Measurements from ENCODE around the gene PLEKHF1. TPM values are rescaled to one million over a fixed set of nuclear protein-coding genes. Genes with fewer than 3 reads are reported as not detected.
"Not testable (repeated sequence)": the region's sequence is repeated elsewhere in the genome, so short reads cannot be mapped to it uniquely, and the experiment has no call there.

Gene PLEKHF1
- total and polyA plus RNA-seq, 7 donors, result 5.1 to 119 (median 60.2) TPM

DNA sequence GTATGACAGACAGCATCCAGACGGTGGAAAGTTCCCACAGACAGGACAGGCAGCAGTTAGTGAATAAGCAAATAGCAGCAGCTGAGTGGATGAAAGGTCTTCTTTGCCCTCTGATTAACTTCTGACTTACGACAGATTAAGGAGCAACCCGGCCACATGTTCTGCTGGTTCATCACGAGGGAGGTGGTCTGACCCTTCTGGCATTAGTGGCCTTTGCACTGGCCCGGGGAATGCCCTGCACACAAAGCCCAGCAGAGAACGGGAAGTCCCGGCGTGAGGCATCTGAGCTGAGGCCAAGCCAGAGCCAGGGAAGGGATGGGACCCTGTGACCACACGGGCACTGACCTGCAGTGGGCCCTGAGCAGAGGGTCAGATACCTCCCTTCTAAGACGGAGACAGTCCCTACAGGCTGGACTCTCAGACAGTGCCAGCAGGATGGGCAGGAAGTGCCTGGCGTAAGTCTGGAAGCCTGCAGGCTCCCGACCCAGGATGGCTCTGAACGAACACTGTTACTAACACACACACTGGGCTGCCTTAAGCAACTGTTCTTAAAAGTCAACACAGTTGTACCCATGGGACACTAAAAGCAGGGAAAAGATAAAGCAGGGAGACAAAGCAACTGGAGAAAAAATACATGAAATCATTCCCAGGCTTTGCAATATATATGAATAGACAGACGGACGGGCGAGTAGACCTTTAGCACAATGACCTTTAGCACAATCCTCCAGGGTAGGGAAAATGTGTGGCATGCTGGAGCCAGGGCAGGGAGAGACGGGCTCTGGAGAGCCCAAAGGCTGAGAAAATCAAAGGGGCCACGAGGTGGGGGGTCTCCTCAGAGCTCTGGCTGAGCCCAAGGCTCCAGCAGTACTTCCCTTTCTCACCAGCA, 43.5 kb downstream of the PLEKHF1 start:
- peak overlapping the region; percentile 6 for H3K4me3 ChIP-seq
- DNase-seq (peak; percentile 45 to 80), ATAC-seq (peak; percentile 72 to 92 (median 82))
- 32 to 46% (median 35%) methylated on average over 18 of the region's 18 CpGs for WGBS, 3 donors
- H3K27me3 ChIP-seq (ENCODE audit: insufficient read depth in 3 of 3, low read length in 2 of 3), result no peaks in the 10 kb centered on the region
- intact Hi-C loops (cut with DNase I), result no loop called here
- peaks cover 30% of the 10 kb centered on the region for H3K4me1 ChIP-seq
- peak overlapping the region; percentile 67 for H3K27ac ChIP-seq
- TF ChIP-seq, protein P1, sequence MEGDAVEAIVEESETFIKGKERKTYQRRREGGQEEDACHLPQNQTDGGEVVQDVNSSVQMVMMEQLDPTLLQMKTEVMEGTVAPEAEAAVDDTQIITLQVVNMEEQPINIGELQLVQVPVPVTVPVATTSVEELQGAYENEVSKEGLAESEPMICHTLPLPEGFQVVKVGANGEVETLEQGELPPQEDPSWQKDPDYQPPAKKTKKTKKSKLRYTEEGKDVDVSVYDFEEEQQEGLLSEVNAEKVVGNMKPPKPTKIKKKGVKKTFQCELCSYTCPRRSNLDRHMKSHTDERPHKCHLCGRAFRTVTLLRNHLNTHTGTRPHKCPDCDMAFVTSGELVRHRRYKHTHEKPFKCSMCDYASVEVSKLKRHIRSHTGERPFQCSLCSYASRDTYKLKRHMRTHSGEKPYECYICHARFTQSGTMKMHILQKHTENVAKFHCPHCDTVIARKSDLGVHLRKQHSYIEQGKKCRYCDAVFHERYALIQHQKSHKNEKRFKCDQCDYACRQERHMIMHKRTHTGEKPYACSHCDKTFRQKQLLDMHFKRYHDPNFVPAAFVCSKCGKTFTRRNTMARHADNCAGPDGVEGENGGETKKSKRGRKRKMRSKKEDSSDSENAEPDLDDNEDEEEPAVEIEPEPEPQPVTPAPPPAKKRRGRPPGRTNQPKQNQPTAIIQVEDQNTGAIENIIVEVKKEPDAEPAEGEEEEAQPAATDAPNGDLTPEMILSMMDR (IDR thresholded peaks at IDR 0.05), result no peak
- no peaks in the 10 kb centered on the region for H3K9me3 ChIP-seq
- peaks cover 0 to 56% of the 10 kb centered on the region in 2 donors for H3K36me3 ChIP-seq (ENCODE audit: insufficient read depth in 1 of 2, low read depth in 1 of 2)

DNA sequence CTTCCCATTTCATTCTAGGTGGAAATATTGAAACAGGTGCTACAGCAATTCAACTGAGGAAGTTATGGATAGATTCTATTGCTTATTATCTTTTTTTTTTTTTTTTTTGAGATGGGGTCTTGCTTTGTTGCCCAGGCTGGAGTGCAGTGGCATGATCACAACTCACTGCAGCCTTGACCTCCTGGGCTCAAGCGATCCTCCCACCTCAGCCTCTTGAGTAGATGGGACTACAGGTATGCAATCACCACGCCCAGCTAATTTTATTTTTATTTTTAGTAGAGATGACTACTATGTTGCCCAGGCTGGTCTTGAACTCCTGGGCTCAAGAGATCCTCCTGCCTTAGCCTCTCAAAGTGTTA, 44.2 kb downstream of the PLEKHF1 start:
- 90 to 100% (median 95%) methylated on average over 2 of the region's 2 CpGs for WGBS, 3 donors
- intact Hi-C loops (cut with DNase I); DNase-seq; ATAC-seq; H3K4me3 ChIP-seq; H3K27me3 ChIP-seq (ENCODE audit: insufficient read depth in 3 of 3, low read length in 2 of 3); H3K9me3 ChIP-seq: not testable (repeated sequence)
- Histone ChIP-seq H3K4me1 (peaks cover 35% of the 10 kb centered on the region), H3K27ac (peak overlapping the region; percentile 67), H3K36me3 (ENCODE audit: insufficient read depth in 1 of 2, low read depth in 1 of 2) (peaks cover 0 to 50% of the 10 kb centered on the region in 2 donors)

DNA sequence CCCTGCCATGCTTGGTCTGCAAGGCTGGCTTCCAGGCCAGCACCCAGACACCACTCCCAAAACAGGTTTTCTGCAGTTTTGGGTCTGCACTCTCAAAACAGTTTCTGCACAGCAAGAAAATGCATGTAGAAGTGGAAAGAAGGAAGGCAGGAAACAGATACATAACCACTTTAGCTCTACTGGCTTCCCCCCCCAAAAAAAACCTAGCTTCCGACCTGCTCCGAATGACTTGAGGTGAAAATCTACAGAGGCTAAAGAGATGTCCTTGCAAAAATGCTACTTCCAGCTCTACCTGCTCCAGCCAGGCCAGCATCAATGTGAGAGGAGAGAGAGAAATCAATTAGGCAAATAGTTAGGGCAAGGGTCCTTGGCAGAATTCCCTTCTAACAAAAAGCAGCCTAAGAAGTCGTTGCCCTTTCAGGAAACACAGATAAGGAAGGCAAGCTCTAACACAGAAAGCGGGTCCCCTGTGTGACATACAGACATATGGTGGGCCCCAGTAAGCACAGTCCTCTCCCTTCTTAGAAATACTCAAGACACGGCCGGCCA, 46.4 kb downstream of the PLEKHF1 start:
- TF ChIP-seq, protein P1 (IDR thresholded peaks at IDR 0.05), result no peak
- DNase-seq, result no peak
- 75 to 82% (median 82%) methylated on average over 6 of the region's 6 CpGs for WGBS, 3 donors
- Histone ChIP-seq H3K9me3 (no peaks in the 10 kb centered on the region), H3K4me1 (peaks cover 36% of the 10 kb centered on the region), H3K27ac (no peak overlapping the region), H3K27me3 (ENCODE audit: insufficient read depth in 3 of 3, low read length in 2 of 3) (no peaks in the 10 kb centered on the region), H3K4me3 (no peak overlapping the region), H3K36me3 (ENCODE audit: insufficient read depth in 1 of 2, low read depth in 1 of 2) (peaks cover 0 to 30% of the 10 kb centered on the region in 2 donors)
- no peak for ATAC-seq
- intact Hi-C loops (cut with DNase I), result no loop called here

DNA sequence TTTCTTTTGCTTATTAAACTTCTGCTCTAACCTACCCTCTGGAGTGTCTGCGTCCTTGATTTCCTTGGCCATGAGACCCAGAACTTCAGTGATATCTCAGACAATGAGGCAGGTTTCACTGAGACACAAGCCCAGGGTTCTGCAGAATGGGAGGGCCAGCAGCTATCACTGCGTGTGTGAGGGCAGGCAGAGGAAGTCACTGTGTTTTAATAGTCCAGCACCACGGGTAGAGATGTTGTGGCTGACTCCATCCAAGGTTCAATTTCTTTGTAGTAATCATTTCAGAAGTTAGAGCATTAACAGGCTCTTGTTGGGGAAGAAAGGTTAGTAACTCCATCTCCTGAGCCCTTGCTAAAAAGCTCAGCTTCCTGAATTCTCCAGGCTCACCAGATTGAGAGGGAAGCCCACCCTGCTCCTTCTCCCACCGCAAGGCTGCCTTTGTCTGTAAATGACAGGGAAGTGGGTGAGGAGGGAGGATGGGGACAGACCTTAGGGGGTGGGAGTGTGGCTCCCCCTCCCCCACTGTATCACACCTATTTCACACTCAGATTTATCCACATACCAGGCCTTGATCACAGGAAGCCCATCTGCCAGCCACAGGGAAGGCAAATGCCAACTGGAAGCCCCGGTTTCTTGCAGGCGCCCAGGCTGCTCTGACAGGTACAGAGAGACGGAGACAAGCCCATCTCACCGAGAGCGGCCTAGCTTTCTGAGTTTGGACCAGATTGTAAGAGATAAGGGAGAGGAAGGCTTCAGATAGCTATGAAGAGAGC, 47.7 kb downstream of the PLEKHF1 start:
- H3K4me1 ChIP-seq, result peaks cover 34% of the 10 kb centered on the region
- H3K36me3 ChIP-seq (ENCODE audit: insufficient read depth in 1 of 2, low read depth in 1 of 2), result peaks cover 0 to 18% of the 10 kb centered on the region in 2 donors
- no peak for DNase-seq
- intact Hi-C loops (cut with DNase I), result no loop called here
- H3K27me3 ChIP-seq (ENCODE audit: insufficient read depth in 3 of 3, low read length in 2 of 3), result no peaks in the 10 kb centered on the region
- peak overlapping the region; percentile 98 for H3K4me3 ChIP-seq
- ATAC-seq, result no peak
- WGBS, 3 donors, result 68 to 79% (median 68%) methylated on average over 9 of the region's 9 CpGs
- TF ChIP-seq, protein P1 (IDR thresholded peaks at IDR 0.05), result no peak
- no peaks in the 10 kb centered on the region for H3K9me3 ChIP-seq
- H3K27ac ChIP-seq, result no peak overlapping the region
